Stimulated activated CD8-positive, alpha-beta memory T cell treated with anti-CD3 and anti-CD28 coated beads, Interleukin-4, amount 100 ng/mL, for 4 hours (primary cell): Measurements from ENCODE around the gene SELENOO.
A peak's percentile ranks its signal among the peaks of the same experiment; 100 is the strongest.

Experiments
- DNase-seq, 2 donors: peaks; one replicate each; pipeline ENCODE4 v3.0.0-alpha.2; 2020; ENCODE audit warnings: low read depth in 2 of 2, low spot score in 1 of 2

Gene SELENOO

GRCh38 chr22:50232481-50233151 is 31.8 kb downstream of the SELENOO start:
- DNase-seq = no peak

- DNase-seq = no peak
Observed at GRCh38 chr22:50233223-50233622, 32.4 kb downstream of the SELENOO start.

GRCh38 chr22:50236731-50237409 is 36.1 kb downstream of the SELENOO start:
- DNase-seq = no peak

- DNase-seq = no peak
Observed at GRCh38 chr22:50238755-50239154, 37.9 kb downstream of the SELENOO start.

- no peak for DNase-seq
Observed at GRCh38 chr22:50242406-50242949, 41.7 kb downstream of the SELENOO start.

- no peak for DNase-seq
Observed at GRCh38 chr22:50243685-50244419, 43.0 kb downstream of the SELENOO start.

- peak; percentile 83 to 88 for DNase-seq
Observed at GRCh38 chr22:50244420-50245213, 43.8 kb downstream of the SELENOO start, which contains the start of gene TUBGCP6. Gene TUBGCP6, minus strand, starts transcription at chr22:50245023. Its CDS starts 564 bp downstream, at chr22:50244459.

GRCh38 chr22:50245214-50246072 is 44.6 kb downstream of the SELENOO start:
- no peak for DNase-seq

- no peak for DNase-seq
Observed at GRCh38 chr22:50246242-50247175, 45.7 kb downstream of the SELENOO start.

- DNase-seq = no peak
Observed at GRCh38 chr22:50247748-50248147, 46.9 kb downstream of the SELENOO start.

- DNase-seq = no peak
Observed at GRCh38 chr22:50248196-50249081, 47.6 kb downstream of the SELENOO start.

- no peak for DNase-seq
Observed at GRCh38 chr22:50249341-50250248, 48.8 kb downstream of the SELENOO start.

- DNase-seq = no peak
Observed at GRCh38 chr22:50250249-50250554, 49.4 kb downstream of the SELENOO start.

GRCh38 chr22:50250555-50251476 is 50.0 kb downstream of the SELENOO start, which contains the start of gene HDAC10:
Gene HDAC10, minus strand, starts transcription at chr22:50251265. Its CDS starts 233 bp downstream, at chr22:50251032.
- peak; percentile 22 to 55 for DNase-seq

- no peak for DNase-seq
Observed at GRCh38 chr22:50251477-50252081, 50.8 kb downstream of the SELENOO start.
